Body of pancreas (tissue), 4 donors: Measurements from ENCODE around the gene CERS4.
A peak's percentile ranks its signal among the peaks of the same experiment; 100 is the strongest.

ENCODE experiments used
- POLR2A ChIP-seq, 3 donors: fragments of 450-650 bp; IDR thresholded peaks; one replicate each; pipeline ENCODE4 v1.6.1; 2016; ENCODE audit warnings: antibody characterized with exemption in 3 of 3, mild to moderate bottlenecking in 2 of 3
- TF ChIP-seq, protein P1 (sequence below), 7 experiments: fragments of 450-650 bp in 4 of 7; fragments of 200-600 bp in 3 of 7; sonication (generic) in 3 of 7; IDR thresholded peaks; one replicate each; pipeline ENCODE4 v1.5.1; 2016 to 2019; ENCODE audit warnings: antibody characterized with exemption in 7 of 7

GRCh38 chr19:8251025-8251472, 41.9 kb downstream of the CERS4 start:
- no peak for TF ChIP-seq POLR2A (IDR thresholded peaks at IDR 0.05)
- TF ChIP-seq, protein P1, sequence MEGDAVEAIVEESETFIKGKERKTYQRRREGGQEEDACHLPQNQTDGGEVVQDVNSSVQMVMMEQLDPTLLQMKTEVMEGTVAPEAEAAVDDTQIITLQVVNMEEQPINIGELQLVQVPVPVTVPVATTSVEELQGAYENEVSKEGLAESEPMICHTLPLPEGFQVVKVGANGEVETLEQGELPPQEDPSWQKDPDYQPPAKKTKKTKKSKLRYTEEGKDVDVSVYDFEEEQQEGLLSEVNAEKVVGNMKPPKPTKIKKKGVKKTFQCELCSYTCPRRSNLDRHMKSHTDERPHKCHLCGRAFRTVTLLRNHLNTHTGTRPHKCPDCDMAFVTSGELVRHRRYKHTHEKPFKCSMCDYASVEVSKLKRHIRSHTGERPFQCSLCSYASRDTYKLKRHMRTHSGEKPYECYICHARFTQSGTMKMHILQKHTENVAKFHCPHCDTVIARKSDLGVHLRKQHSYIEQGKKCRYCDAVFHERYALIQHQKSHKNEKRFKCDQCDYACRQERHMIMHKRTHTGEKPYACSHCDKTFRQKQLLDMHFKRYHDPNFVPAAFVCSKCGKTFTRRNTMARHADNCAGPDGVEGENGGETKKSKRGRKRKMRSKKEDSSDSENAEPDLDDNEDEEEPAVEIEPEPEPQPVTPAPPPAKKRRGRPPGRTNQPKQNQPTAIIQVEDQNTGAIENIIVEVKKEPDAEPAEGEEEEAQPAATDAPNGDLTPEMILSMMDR (IDR thresholded peaks at IDR 0.05) = peak in 4 of 7 experiments; percentile 37 to 50 (median 44)
